ENCODE measurements around the gene LY9.
"Not testable (repeated sequence)": the region's sequence is repeated elsewhere in the genome, so short reads cannot be mapped to it uniquely, and the experiment has no call there.

Gene LY9

GRCh38 chr1:160868141-160868540, 72.2 kb downstream of the LY9 start:
- DNase-seq (ENCODE audit: low spot score): no peak
- CTCF ChIA-PET: no interaction called here
- no peak overlapping the region for H3K27ac ChIP-seq
- TF ChIP-seq, protein P1, sequence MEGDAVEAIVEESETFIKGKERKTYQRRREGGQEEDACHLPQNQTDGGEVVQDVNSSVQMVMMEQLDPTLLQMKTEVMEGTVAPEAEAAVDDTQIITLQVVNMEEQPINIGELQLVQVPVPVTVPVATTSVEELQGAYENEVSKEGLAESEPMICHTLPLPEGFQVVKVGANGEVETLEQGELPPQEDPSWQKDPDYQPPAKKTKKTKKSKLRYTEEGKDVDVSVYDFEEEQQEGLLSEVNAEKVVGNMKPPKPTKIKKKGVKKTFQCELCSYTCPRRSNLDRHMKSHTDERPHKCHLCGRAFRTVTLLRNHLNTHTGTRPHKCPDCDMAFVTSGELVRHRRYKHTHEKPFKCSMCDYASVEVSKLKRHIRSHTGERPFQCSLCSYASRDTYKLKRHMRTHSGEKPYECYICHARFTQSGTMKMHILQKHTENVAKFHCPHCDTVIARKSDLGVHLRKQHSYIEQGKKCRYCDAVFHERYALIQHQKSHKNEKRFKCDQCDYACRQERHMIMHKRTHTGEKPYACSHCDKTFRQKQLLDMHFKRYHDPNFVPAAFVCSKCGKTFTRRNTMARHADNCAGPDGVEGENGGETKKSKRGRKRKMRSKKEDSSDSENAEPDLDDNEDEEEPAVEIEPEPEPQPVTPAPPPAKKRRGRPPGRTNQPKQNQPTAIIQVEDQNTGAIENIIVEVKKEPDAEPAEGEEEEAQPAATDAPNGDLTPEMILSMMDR (conservative IDR thresholded peaks at IDR 0.05; ENCODE audit: low read depth): no peak
- POLR2A ChIA-PET (ENCODE audit: low non-redundant PET): no interaction called here

DNA sequence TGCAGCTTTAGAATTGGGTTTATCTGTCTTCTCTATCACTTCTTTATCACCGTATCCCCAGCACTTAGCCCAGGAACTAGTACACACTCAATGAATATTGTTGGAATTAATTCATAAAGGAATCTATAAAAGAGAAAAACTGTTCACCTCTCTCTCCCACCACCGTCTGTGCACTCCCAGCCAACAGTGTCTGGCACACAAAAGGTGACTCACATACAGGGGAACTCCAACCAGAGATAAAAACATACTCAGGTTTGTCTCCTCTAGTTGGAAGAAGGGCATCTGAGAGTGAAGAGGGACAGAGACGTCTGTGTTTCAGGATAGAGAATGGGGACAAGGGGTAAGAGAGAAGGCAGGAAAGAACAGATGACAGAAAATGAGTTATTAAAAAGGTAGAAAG, 79.0 kb downstream of the LY9 start:
- CTCF ChIA-PET: no interaction called here
- POLR2A ChIA-PET (ENCODE audit: low non-redundant PET): no interaction called here
- TF ChIP-seq, protein P1 (conservative IDR thresholded peaks at IDR 0.05; ENCODE audit: low read depth): no peak

DNA sequence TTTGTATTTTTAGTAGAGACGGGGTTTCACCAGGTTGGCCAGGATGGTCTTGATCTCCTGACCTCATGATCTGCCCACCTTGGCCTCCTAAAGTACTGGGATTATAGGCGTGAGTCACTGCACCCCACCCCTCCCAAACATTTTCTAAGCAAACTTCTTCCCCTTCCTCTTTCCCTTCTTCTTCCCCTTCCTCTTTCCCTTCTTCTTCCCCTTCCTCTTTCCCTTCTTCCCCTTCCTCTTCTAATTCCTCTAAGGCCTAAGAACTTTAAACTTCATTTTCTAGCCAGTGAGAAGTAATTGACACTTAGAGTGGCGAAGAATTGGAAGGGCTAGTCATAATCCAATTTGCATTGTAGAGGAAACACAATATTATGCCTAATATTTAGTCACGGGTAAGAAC, 79.6 kb downstream of the LY9 start:
- DNase-seq (ENCODE audit: low spot score); CTCF ChIA-PET; H3K27ac ChIP-seq; POLR2A ChIA-PET (ENCODE audit: low non-redundant PET): not testable (repeated sequence)

More for the DNA sequence above, 79.0 kb downstream of the LY9 start:
- H3K27ac ChIP-seq: no peak overlapping the region
- no peak for DNase-seq (ENCODE audit: low spot score)

- CTCF ChIA-PET: interaction anchor here (0.6 kb wide), 1 partner anchor 318 kb away, joined by 3 read pairs; no protein-coding TSS in a partner anchor
- no peak for DNase-seq (ENCODE audit: low spot score)
- POLR2A ChIA-PET (ENCODE audit: low non-redundant PET): no interaction called here
- H3K27ac ChIP-seq: no peak overlapping the region
- TF ChIP-seq, protein P1 (conservative IDR thresholded peaks at IDR 0.05; ENCODE audit: low read depth): no peak
Observed at GRCh38 chr1:160876311-160876710, 80.3 kb downstream of the LY9 start.

- POLR2A ChIA-PET (ENCODE audit: low non-redundant PET): no interaction called here
- TF ChIP-seq, protein P1 (conservative IDR thresholded peaks at IDR 0.05; ENCODE audit: low read depth): no peak
- no peak for DNase-seq (ENCODE audit: low spot score)
Observed at GRCh38 chr1:160877221-160877620, 81.2 kb downstream of the LY9 start.

More at GRCh38 chr1:160877221-160877620, 81.2 kb downstream of the LY9 start:
- H3K27ac ChIP-seq: no peak overlapping the region
- CTCF ChIA-PET: interaction anchor here (0.6 kb wide), 1 partner anchor 12 kb away, joined by 5 read pairs; no protein-coding TSS in a partner anchor
